H9 (cell line): Measurements from ENCODE around the gene DEFB126. TPM values are rescaled to one million over a fixed set of nuclear protein-coding genes. Genes with fewer than 3 reads are reported as not detected.

Experiments
- DNase-seq: peaks from one replicate; pipeline ENCODE4 v3.0.0-alpha.2; 2017
- H2AFZ ChIP-seq: one replicate; pipeline ENCODE4 v1.6.1; 2013; ENCODE audit warnings: mild to moderate bottlenecking, low read length, control low read depth, moderate library complexity
- H2AK5ac ChIP-seq: 2 replicates; pipeline ENCODE4 v1.6.1; 2013; ENCODE audit warnings: low read length, control low read depth, mixed read lengths; ENCODE audit not compliant: insufficient read length
- H2BK120ac ChIP-seq: one replicate; pipeline ENCODE4 v1.6.1; 2013; ENCODE audit warnings: low read depth, mild to moderate bottlenecking, low read length, control low read depth, inconsistent platforms; ENCODE audit not compliant: poor library complexity, severe bottlenecking
- H2BK12ac ChIP-seq: 2 replicates; pipeline ENCODE4 v1.6.1; 2013; ENCODE audit warnings: low read length, control low read depth, mixed read lengths, low read depth; ENCODE audit not compliant: insufficient read length
- H2BK15ac ChIP-seq: 2 replicates; pipeline ENCODE4 v1.6.1; 2013; ENCODE audit warnings: low read depth, low read length, control low read depth
- H2BK20ac ChIP-seq: one replicate; pipeline ENCODE4 v1.6.1; 2013; ENCODE audit warnings: low read depth, mild to moderate bottlenecking, low read length, control low read depth, inconsistent platforms; ENCODE audit not compliant: poor library complexity, severe bottlenecking
- H2BK5ac ChIP-seq: 2 replicates; pipeline ENCODE4 v1.6.1; 2013; ENCODE audit warnings: low read length, control low read depth, mixed read lengths; ENCODE audit not compliant: insufficient read length
- H3K14ac ChIP-seq: 2 replicates; pipeline ENCODE4 v1.6.1; 2013; ENCODE audit warnings: low read length, control low read depth; ENCODE audit not compliant: insufficient read depth
- H3K18ac ChIP-seq: 2 replicates; pipeline ENCODE4 v1.6.1; 2013; ENCODE audit warnings: low read depth, mild to moderate bottlenecking, mixed read lengths, low read length, control low read depth; ENCODE audit not compliant: insufficient read length
- H3K23ac ChIP-seq: 2 replicates; pipeline ENCODE4 v1.6.1; 2013; ENCODE audit warnings: low read length, control low read depth, mixed read lengths, low read depth; ENCODE audit not compliant: insufficient read length
- H3K23me2 ChIP-seq: 2 replicates; pipeline ENCODE4 v1.6.1; 2013; ENCODE audit warnings: low read depth, mild to moderate bottlenecking, mixed read lengths, low read length, control low read depth; ENCODE audit not compliant: insufficient read length, poor library complexity, severe bottlenecking
- H3K27ac ChIP-seq: 2 replicates; pipeline ENCODE4 v1.5.1; 2013; ENCODE audit warnings: low read length, control low read depth, mixed read lengths, low read depth; ENCODE audit not compliant: insufficient read length
- H3K27me3 ChIP-seq: 2 replicates; pipeline ENCODE4 v1.6.1; 2013; ENCODE audit warnings: low read length, control low read depth, inconsistent platforms; ENCODE audit not compliant: insufficient read depth
- H3K4ac ChIP-seq: 2 replicates; pipeline ENCODE4 v1.6.1; 2013; ENCODE audit warnings: low read depth, mild to moderate bottlenecking, control low read depth, inconsistent platforms, low read length, moderate library complexity
- H3K4me1 ChIP-seq: 2 replicates; pipeline ENCODE4 v1.6.1; 2013; ENCODE audit warnings: low read length, control low read depth, inconsistent platforms; ENCODE audit not compliant: insufficient read depth
- H3K4me2 ChIP-seq: 2 replicates; pipeline ENCODE4 v1.6.1; 2013; ENCODE audit warnings: low read length, control low read depth, mixed read lengths; ENCODE audit not compliant: insufficient read length, insufficient read depth
- H3K56ac ChIP-seq: 2 replicates; pipeline ENCODE4 v1.6.1; 2013; ENCODE audit warnings: low read depth, mild to moderate bottlenecking, mixed read lengths, low read length, control low read depth; ENCODE audit not compliant: insufficient read length
- H3K79me1 ChIP-seq: 2 replicates; pipeline ENCODE4 v1.6.1; 2013; ENCODE audit warnings: low read depth, mild to moderate bottlenecking, moderate library complexity, low read length, control low read depth, inconsistent platforms; ENCODE audit not compliant: insufficient read depth, poor library complexity, severe bottlenecking
- H3K79me2 ChIP-seq: 2 replicates; pipeline ENCODE4 v1.6.1; 2013; ENCODE audit warnings: low read length, control low read depth, inconsistent platforms; ENCODE audit not compliant: insufficient read depth
- H3K9ac ChIP-seq: 2 replicates; pipeline ENCODE4 v1.6.1; 2013; ENCODE audit warnings: low read length, control low read depth, mixed read lengths; ENCODE audit not compliant: insufficient read length; ENCODE audit errors: extremely low read depth
- H3K9me3 ChIP-seq: one replicate; pipeline ENCODE4 v1.6.1; 2013; ENCODE audit warnings: low read depth, low read length, inconsistent platforms; ENCODE audit not compliant: control insufficient read depth
- H3T11ph ChIP-seq: one replicate; pipeline ENCODE4 v1.6.1; 2013; ENCODE audit warnings: mild to moderate bottlenecking, low read length, control low read depth, inconsistent platforms
- H4K20me1 ChIP-seq: one replicate; pipeline ENCODE4 v1.6.1; 2013; ENCODE audit not compliant: control insufficient read depth, insufficient read length, insufficient read depth
- H4K5ac ChIP-seq: 2 replicates; pipeline ENCODE4 v1.6.1; 2013; ENCODE audit warnings: low read depth, mild to moderate bottlenecking, mixed read lengths, low read length, control low read depth; ENCODE audit not compliant: insufficient read length
- H4K8ac ChIP-seq: replicated peaks from 2 replicates; pipeline ENCODE4 v1.6.1; 2013; ENCODE audit warnings: low read length, control low read depth, mixed read lengths, low read depth; ENCODE audit not compliant: insufficient read length
- H4K91ac ChIP-seq: 2 replicates; pipeline ENCODE4 v1.6.1; 2013; ENCODE audit warnings: low read depth, mild to moderate bottlenecking, moderate library complexity, mixed read lengths, low read length, control low read depth; ENCODE audit not compliant: insufficient read length
- H3K27ac Mint-ChIP-seq, 3 experiments: 2 replicates in 2 of 3; 3 replicates in 1 of 3; pipeline ENCODE4 v1.8.0; 2020 to 2021; ENCODE audit warnings: mixed read lengths in 3 of 3, mild to moderate bottlenecking in 1 of 3, moderate library complexity in 1 of 3
- H3K27me3 Mint-ChIP-seq: 2 replicates; pipeline ENCODE4 v1.8.0; 2021; ENCODE audit warnings: low read depth, mild to moderate bottlenecking, moderate library complexity, mixed read lengths
- H3K36me3 Mint-ChIP-seq, 3 experiments: 2 replicates in 2 of 3; 3 replicates in 1 of 3; pipeline ENCODE4 v1.8.0; 2020 to 2021; ENCODE audit warnings: low read depth in 3 of 3, mixed read lengths in 3 of 3; ENCODE audit not compliant: insufficient read depth in 1 of 3
- H3K4me1 Mint-ChIP-seq, 2 experiments: 2 replicates each; pipeline ENCODE4 v1.8.0; 2020; ENCODE audit warnings: mixed read lengths in 2 of 2
- H3K4me3 Mint-ChIP-seq, 2 experiments: 2 replicates in 1 of 2; 3 replicates in 1 of 2; pipeline ENCODE4 v1.8.0; 2020 to 2021; ENCODE audit warnings: mild to moderate bottlenecking in 2 of 2, mixed read lengths in 2 of 2, moderate library complexity in 1 of 2
- H3K9me3 Mint-ChIP-seq, 2 experiments: 2 replicates in 1 of 2; 3 replicates in 1 of 2; pipeline ENCODE4 v1.8.0; 2020; ENCODE audit warnings: mild to moderate bottlenecking in 2 of 2, mixed read lengths in 2 of 2, moderate library complexity in 1 of 2
- CTCF ChIP-seq: fragments of 200-600 bp; sonication (generic); conservative IDR thresholded peaks from 3 replicates; pipeline ENCODE4 v1.8.0; 2021; ENCODE audit warnings: antibody characterized with exemption, mild to moderate bottlenecking
- WGBS: extraction: QIAGEN DNeasy Blood & Tissue Kit; methylation state at CpG from one replicate; pipeline ENCODE4 v1.1.7; 2013; ENCODE audit warnings: missing lambda C conversion rate, low lambda C conversion rate, mixed read lengths; ENCODE audit not compliant: insufficient read length; ENCODE audit errors: extremely low coverage; 5-methylcytosine and 5-hydroxymethylcytosine counted together
- total RNA-seq: library from RNA; stranded (reverse); gene quantifications from 2 replicates; pipeline ENCODE4 v1.2.1, GENCODE V29; 2021

The DEFB126 gene
- total RNA-seq, 1 experiment from 2014 or later, result not detected

DNA sequence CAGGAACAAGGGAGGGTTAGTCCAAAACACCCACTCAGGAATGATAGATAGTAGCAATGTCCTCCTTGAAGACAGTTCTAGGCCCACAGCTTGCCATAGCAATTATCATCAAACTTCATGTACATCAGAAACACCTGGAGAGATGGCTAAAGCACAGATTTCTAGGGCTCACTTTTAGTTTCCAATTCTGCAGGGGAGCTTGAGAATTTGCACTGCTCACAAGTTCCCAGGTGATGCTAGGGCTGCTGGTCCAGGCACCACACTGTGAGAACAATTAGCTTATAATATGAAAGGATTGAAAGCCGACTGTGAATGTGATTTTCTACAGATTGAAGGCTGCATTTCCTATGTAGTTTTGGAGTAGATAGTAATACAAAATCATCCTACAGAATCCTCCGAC lies 3.5 kb downstream of the DEFB126 start:
- no CpG with 5 or more reads among the region's 2 CpGs for WGBS
- Histone ChIP-seq H3K79me1 (no peaks in the 10 kb centered on the region), H4K8ac (no peak overlapping the region), H3T11ph (no peak overlapping the region), H3K79me2 (no peaks in the 10 kb centered on the region), H3K18ac (no peak overlapping the region), H3K4ac (no peak overlapping the region), H3K56ac (no peak overlapping the region), H3K27me3 (no peaks in the 10 kb centered on the region), H2BK120ac (no peak overlapping the region), H3K4me1 (no peaks in the 10 kb centered on the region), H2AFZ (no peak overlapping the region), H4K91ac (no peak overlapping the region), H3K27ac (no peak overlapping the region), H3K9me3 (peaks cover 52% of the 10 kb centered on the region), H2AK5ac (no peak overlapping the region), H3K23me2 (no peaks in the 10 kb centered on the region), H4K5ac (no peak overlapping the region), H2BK5ac (no peak overlapping the region), H2BK15ac (no peak overlapping the region), H3K9ac (no peak overlapping the region), H3K4me2 (no peak overlapping the region), H2BK12ac (no peak overlapping the region), H3K14ac (no peak overlapping the region), H4K20me1 (no peaks in the 10 kb centered on the region), H3K23ac (no peak overlapping the region), H2BK20ac (no peak overlapping the region)
- Mint-ChIP-seq H3K27ac (no peak overlapping the region), H3K27me3 (peaks cover 49% of the 10 kb centered on the region), H3K36me3 (no peaks in the 10 kb centered on the region), H3K4me1 (peaks cover 0 to 10% of the 10 kb centered on the region in 2 experiments; a peak in 2 of 4 replicates), H3K9me3 (peaks cover 0 to 74% of the 10 kb centered on the region in 2 experiments; a peak in 2 of 5 replicates), H3K4me3 (no peak overlapping the region; a peak in 1 of 5 replicates)
- no peak for DNase-seq
- TF ChIP-seq CTCF, result no peak
